ENCODE results near the gene FYN. TPM values are rescaled to one million over a fixed set of nuclear protein-coding genes. Genes with fewer than 3 reads are reported as not detected.

FYN gene
- total and polyA plus RNA-seq, 10 of the 15 experiments (the other 5 are each of a cell fraction or from before 2014, with no cell fraction given): 51.4 to 247 (median 138) TPM

- peak; percentile 65 to 88; a peak in 2 of 4 replicates for TF ChIP-seq EP300 (IDR thresholded peaks at IDR 0.05; ENCODE audit: borderline replicate concordance in 1 of 2, control insufficient read depth in 1 of 2, low read depth in 2 of 2, low read length in 2 of 2)
- TF ChIP-seq CHD2 (IDR thresholded peaks at IDR 0.05; ENCODE audit: borderline replicate concordance, low read depth, low read length): 0 out of 2 replicates have a peak, but pooled peaks have one; percentile 47
- TF ChIP-seq DPF2 (IDR thresholded peaks at IDR 0.05): peak; percentile 69; the same call in 1 of the 2 replicates
- 0 out of 2 replicates have a peak, but pooled peaks have one; percentile 34 for TF ChIP-seq MLLT1 (IDR thresholded peaks at IDR 0.05)
- TF ChIP-seq EED (IDR thresholded peaks at IDR 0.05; ENCODE audit: low read depth): peak; percentile 92
- TF ChIP-seq RCOR1 (conservative IDR thresholded peaks at IDR 0.05; ENCODE audit: low read depth, low read length): no peak
- TF ChIP-seq ZSCAN29 (IDR thresholded peaks at IDR 0.05): no peak
- TF ChIP-seq SPI1 (IDR thresholded peaks at IDR 0.05; ENCODE audit: borderline replicate concordance, insufficient read depth, low read depth, low read length): peak; percentile 65; the same call in 1 of the 2 replicates
- no peak for TF ChIP-seq MTA3 (IDR thresholded peaks at IDR 0.05; ENCODE audit: borderline replicate concordance, low read length)
- TF ChIP-seq RFX5 (IDR thresholded peaks at IDR 0.05; ENCODE audit: low read depth, low read length): 0 out of 2 replicates have a peak, but pooled peaks have one; percentile 22
- TF ChIP-seq TCF7 (IDR thresholded peaks at IDR 0.05; ENCODE audit: borderline replicate concordance): peak; percentile 44; the same call in 1 of the 2 replicates
- peak; percentile 71 for TF ChIP-seq ATF2 (IDR thresholded peaks at IDR 0.05; ENCODE audit: low read length)
- no peak for TF ChIP-seq RELB (IDR thresholded peaks at IDR 0.05; ENCODE audit: low read depth)
- peak; percentile 90 for TF ChIP-seq MTA2 (IDR thresholded peaks at IDR 0.05; ENCODE audit: low read depth)
- no peak for TF ChIP-seq PKNOX1 (IDR thresholded peaks at IDR 0.05)
- TF ChIP-seq BCL11A (IDR thresholded peaks at IDR 0.05; ENCODE audit: low read depth, low read length): peak; percentile 80
- TF ChIP-seq NR2F1 (conservative IDR thresholded peaks at IDR 0.05): 0 out of 2 replicates have a peak, but pooled peaks have one; percentile 17
- no peak for TF ChIP-seq ASH2L (IDR thresholded peaks at IDR 0.05; ENCODE audit: borderline replicate concordance, low read depth)
These were observed 68.5 kb downstream of the FYN start (continued) for GRCh38 chr6:111804627-111805235.
